Measurements from ENCODE around the gene YPEL2.
"Not testable (repeated sequence)": the region's sequence is repeated elsewhere in the genome, so short reads cannot be mapped to it uniquely, and the experiment has no call there.

YPEL2 gene

DNA sequence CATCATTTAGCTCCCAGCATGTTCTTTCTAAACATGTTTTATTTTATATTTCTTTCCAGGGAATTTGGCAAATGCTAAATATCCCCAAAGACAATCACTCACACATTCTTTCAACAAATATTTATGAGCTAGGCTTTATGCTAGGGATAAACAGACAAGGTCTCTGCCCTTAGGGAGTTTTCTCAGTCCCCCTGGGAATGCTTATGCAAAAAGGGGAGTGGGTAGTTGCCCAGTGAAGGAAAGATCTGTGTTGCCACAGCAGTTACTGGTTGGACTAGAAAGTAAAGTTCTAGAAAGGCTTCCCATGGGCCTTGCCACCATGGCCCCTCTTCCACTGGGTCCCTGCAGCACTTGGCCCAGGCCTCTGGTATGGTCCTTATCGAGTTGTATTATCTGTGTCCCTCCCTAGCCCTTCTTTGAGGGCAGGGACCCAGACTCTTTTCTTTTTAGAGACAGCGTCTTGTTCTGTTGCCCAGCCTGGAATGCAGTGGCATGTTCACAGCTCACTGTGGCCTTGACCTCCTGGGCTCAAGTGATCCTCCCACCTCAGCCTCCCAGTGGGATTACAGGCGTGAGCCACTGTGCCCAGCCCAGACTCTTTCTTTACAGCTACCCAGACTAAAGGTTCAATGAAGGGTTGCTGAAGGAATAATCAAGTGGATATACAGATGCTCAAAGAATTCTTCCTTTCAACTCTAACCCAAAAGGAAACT, 78.0 kb downstream of the YPEL2 start:
- DNase-seq = no peak

DNA sequence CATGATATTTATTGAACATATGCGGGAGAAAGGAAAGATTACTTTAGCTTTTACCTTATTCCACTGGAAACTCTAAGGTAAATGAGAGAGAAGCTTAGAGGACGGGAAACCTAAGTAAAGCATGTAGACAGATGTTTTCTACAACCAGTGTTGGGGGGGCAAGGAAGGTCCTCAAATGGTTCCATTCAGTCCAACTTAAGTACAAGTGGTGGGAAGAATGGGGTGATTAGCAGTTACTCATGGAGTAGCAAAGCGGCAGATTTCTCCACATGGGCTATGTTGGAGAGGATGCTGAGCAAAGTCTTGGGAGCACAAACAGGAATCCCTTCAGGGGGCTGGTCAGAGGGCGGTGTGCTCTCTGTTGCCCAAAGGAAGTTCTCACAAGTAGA, 78.6 kb downstream of the YPEL2 start:
- no peak for DNase-seq

DNA sequence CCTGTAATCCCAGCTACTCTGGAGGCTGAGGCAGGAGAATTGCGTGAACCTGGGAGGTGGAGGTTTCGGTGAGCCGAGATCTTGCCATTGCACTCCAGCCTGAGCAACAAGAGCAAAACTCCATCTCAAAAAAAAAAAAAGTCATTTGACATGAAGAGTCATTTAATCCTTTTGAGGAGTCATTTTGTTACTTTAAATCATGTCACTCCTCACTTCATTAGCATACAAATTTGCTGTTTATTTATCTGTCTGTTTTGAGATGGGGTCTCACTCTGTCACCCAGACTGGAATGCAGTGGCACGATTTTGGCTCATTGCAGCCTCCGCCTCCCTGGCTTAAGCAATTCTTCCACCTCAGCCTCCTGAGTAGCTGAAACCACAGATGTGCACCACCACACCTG, 81.0 kb downstream of the YPEL2 start:
- not testable (repeated sequence) for DNase-seq

DNA sequence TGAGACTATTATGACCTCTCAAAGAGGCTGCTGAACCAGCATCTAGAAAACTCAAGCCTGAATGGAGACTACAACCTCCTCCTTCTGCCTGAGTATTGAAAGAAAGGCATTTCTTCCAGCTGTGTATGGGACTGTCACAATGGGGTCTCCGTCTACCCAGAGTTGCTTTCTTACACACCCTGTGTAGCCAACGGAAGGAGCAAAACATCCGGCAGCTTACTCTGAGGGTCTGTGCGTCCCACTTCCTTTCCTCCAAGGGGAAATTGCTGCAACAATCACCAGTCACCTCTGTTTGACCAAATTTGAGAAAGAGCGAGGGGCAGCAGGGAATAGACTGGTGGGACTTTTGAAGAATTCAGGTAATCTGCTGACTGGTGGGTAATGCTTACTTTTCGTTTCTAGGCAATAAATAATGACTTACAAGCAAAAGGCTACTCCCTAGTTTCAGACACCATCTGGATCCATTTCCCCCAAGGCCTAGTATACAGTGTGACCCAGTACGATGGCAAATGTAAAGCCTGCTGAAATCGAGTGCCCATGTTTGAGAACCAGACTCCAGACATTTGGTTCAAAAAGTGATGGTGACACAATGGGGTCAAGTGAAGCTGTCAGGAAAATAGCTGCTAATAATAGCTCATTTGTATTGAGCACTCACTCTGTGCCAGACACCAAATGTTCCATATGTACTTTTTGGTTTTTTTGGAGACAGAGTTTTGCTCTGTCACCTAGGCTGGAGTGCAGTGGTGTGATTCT, 81.7 kb downstream of the YPEL2 start:
- DNase-seq = no peak

DNA sequence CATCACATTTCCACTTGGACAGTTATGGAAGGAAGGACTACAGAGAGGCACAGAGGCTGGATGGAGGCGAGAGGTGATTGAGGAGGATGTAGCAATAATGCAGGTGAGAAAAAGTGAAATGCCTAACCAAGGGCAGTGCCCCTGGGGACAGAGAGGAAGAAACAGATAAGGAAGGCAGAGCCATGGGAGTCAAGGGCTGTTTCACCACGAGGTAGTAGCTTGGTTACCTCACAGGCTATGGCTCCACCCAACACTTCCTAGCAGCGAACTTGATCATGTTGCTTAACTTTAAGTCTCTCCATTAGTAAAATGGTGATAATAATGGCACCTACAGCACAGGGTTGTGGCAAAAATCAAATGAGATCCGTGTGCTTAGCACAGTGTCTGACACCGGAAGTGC, 83.9 kb downstream of the YPEL2 start:
- no peak for DNase-seq

DNA sequence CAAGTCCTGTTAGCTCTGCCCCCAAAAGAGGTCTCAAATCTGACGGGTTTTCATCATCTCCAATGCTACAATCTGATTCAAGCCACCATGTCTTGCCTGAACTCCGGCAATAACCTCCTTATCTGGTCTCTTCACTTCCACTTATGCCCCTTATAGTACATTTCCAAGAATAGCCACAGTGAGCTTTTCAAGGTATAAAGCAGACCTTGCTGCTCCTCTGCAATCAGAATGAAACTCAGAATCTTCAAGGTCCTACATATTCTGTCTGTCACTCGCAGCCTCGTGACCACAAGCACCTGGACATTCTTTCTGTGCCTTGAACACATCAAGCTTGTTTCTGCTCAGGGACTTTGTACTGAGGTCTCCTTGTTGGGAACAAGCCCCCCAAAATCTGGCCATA, 84.7 kb downstream of the YPEL2 start:
- DNase-seq = no peak

DNA sequence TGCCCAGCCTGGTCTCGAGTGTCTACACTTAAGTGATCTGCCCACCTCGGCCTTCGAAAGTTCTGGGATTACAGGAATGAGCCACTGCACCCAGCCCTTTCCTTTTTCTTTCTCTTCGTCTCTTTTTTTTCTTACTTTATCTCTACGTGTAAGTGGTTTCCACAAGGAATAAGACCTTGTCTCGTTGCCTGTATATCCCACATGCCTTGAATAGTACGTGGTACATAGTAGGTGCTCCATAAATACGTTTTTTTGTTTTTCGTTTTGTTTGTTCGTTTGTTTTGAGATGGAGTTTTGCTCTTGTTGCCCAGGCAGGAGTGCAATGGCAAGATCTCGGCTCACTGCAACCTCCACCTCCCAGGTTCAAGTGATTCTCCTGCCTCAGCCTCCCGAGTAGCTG, 86.0 kb downstream of the YPEL2 start:
- no peak for DNase-seq

DNA sequence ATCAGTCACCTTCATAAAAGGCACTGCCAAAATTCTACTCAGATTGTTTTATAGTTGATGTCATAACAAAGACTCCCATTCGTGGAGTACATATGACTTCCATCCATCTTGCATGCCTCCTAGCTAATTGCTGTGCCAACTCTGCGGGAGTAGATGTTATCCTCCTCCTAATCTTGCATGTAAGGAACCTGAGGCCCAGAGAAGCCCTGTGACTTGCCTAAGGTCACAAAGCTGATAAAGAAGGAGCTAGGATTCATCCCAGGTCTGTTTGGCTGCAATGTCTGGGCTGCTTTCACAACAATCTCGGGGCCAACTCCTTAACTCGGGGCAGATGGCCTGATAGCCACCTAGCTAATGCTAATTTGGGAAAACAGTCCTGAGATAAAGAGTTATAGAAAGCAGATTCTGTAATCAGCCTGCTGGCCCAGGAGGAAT, 87.3 kb downstream of the YPEL2 start:
- no peak for DNase-seq

DNA sequence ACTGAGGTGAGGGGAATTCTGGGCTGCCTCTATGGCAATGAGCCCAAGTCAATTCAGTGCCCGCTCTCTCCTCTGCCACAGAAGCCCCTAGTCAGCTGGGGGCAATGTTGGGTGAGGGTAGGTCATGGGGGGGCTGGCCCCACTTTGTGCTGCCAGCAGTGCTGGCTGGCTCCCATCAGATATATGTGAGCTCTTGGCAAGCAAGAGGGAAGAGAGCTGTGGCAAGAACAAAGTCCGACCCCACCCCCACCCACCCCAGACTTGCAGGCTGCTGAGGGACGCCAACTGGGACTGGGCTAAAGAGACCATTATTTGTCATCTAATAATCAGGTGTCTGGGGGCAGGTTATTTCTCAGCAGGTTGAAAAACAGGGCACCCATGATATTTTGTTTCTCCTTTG, 89.4 kb downstream of the YPEL2 start:
- no peak for DNase-seq

DNA sequence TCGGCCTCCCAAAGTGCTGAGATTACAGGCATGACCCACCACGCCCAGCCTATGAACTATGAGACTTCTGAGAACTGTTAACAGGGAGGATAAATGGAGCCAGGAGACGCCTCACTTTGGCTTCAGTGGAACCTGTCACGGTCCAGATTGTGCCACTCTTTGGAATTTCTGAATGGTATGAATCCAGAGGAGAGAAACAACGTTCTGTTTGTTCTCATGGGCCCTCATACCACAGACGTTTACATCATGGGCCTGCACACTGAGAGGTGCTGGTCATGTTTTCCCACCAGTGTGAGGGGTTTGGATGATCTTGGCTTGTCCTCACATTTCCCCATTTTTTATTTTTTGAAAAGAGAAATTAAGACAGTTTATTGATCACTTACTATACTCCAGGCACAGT, 90.3 kb downstream of the YPEL2 start:
- DNase-seq = no peak

DNA sequence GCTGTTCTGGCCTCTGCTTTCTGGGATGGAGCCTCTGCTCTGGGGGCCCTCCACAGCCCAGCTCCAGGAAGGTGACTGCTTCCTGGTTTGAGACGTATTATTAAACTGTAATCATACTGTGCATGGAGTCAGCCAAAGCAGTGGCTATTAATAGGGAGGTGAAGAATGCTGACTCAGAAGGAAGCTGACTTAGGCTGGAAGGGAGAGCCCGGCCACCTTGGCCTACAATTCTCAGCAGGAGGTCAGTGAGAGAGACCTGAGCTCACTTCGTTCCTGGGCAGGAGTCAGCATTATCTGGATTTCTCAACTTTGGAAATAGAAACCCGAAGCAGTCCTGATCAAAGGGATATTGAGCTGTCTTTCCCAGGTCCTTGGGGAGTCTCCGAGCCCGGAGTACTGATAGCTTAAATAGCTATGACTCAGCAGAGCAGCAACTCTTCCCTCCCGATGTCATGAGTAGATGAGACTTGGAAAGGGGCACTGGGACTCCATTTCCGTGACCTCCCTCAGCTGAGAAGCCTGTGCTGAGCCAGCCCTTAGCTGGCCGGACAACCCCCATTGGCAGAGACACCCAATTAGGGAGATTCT, 91.8 kb downstream of the YPEL2 start:
- no peak for DNase-seq

DNA sequence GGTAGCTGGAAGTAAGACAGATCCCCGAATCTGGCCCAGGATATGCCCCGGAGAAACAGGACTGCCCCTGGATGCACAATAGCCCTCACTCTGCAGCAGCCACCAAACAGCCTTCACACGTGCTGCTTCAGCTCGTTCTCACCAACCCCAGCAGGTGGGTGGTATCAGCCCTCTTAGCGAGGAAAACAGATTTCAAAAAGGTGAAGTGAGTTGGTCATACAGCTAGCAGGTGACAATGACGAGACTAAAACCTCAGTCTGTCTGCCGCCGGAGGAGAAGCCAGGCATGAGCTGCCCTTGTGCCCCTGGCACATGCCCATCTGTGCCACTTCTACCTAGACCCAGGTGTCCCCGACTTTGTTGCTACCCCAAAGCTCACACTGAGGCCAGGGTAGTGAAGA, 92.4 kb downstream of the YPEL2 start:
- no peak for DNase-seq

DNA sequence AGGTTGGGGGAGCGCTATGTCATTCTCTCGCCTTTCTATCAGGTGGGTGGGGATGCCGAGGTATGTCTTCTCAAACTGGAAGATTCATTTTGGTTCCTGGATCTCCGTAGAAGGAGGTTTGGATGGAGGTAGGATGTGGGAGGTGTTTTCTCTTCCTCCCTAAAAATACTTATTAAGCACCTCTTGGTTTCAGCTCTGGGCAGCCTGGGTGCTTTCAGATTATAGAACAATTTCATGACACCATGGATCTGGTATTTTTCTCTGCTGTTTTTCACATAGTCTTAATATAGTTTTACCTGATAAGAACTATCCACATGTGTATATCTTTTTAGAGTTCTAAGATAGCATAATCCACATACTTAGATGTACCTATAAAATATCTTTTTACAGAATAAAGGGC, 92.9 kb downstream of the YPEL2 start:
- no peak for DNase-seq

DNA sequence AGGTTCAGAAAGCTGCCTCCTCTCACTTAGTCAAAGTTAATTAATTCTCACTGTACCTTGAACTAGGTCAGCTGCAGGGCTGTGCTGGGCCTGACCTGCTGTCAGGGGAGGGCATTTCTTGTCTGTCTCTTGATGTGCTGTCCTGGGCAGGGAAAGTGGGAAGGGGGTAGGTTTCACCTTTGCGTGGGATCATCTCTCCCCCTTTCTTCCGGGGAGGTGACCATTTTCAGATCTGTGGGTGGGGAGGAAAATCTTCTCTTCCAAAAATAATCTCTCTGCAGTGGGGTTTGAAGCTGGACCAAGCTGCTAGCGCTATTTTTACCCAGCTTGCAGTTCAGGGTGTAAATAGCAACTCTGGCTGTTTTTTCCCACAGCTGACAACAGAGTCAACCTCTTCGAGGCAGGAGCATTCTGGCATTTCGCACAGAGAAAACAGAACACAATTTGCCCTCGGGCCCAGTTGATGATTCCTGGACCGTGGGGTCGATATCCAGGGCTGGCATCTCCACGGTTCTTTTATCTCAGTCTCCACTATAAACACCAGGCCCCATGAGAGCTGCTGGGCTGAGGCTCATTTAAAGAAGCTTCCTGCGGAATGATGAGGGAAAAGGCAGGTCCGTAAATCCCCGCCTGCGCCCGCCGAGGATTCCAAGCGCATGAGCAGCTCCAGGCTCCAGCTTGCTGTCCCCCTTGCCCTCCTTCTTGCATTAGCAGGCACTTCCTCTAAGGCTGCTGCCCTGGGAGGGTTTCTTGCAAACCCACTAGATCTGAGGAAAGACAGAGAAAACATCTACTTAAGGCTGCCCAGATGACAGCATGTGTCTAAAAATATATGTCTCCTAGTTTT, 93.9 kb downstream of the YPEL2 start:
- DNase-seq = no peak

DNA sequence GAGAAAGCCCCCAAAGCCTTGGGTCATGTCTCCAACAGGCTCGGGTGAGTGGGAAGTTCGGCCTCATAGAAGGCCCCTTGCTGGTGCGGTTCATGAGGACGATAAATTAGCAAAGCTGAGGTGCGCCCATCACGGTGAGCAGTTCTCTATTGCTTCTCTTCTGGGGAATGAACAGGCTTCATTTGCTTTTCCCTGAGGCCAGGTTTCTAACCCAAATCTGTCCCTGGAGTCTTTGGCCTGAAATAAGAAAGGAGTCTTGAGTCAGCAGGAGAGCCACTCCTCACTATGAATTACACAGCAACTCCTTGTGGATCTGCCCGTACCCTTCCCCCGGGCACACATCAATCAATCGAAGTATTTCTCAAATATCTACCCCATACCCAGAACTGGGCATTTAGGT, 94.6 kb downstream of the YPEL2 start:
- DNase-seq = no peak

DNA sequence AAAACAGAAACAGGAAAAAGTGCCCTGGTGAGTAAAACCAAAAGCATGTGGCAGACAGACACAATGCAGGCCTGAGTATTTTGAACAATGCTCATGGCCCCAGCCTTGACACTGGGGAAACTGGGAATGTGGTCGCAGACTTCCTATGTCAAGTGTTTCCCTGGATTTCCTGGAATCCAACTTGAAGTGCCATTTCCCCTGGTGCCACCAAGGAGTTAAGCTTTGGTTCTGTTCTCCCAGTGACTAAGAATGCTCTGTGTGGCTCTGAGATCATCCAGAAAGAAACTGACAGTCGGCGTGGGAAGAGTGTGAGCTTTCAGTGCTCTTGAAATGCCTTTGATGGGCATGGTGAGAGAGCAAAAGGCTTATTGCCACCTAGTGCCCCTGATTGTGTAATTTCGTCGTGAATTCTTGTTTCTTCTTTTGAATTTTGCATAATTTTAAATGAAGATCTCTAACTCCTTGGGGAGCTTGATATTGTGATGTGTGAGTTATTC, 96.0 kb downstream of the YPEL2 start:
- DNase-seq = no peak

DNA sequence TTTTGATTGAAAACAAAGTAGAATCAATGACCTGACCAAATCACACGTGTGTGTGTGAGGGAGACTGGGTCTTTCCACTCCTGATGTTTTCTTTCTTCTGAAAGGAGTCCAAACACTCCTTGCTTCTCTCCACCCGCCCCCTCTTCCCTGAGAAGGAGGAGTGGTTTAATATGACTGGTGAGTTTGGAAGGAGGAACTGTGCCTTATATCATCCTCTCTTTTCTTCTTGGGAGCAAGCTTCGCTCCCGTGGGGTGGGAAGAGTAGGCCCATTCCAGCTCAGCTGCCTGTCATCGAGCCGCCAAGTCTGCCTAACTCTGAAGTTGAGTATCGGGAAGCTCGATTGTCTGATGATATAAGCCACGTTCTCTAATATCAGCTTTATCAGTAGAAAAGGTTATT, 96.5 kb downstream of the YPEL2 start:
- no peak for DNase-seq

DNA sequence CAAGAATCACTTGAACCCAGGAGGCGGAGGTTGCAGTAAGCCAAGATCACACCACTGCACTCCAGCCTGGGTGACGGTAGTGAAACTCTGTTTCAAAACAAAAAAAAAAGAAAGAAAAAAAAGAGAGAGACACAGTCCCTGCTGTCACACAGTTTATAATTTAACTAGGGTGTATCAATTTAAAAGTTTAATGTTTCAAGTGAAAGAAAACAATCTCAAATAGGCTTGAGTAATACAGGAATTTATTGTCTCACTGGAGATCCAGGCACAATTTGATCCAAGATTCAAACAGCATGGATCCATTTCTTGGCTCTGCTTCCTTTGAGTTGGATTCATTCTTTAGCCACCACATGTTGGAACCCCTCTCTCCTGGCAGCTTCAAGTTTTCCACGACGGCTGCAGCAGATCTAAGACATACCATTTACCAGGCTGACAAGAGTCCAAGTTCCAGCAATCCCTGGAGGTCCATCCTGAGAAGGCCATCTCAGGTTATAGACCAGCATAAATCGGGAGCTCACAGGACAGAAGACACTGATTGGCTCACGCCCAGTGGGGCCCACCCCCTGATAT, 97.5 kb downstream of the YPEL2 start:
- no peak for DNase-seq

DNA sequence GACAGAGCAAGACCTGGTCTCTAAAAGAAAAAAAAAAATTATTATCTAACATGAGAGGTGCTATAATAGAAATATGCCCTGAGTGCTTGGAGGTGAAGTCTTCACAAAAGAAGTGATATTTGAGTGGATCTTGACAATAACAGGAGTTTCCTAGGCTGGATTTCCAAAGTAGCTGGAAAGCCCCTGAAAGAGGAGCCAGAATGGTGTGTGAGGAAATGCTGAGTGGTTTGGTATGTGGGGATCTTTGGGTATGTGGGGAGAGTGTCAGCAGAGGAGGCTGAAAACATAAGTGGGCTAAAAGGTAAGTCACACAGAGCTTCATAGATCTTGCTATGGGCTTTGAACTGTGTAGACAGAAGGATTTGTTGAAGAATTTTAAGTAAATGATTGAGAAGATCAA, 100.1 kb downstream of the YPEL2 start:
- DNase-seq = no peak

DNA sequence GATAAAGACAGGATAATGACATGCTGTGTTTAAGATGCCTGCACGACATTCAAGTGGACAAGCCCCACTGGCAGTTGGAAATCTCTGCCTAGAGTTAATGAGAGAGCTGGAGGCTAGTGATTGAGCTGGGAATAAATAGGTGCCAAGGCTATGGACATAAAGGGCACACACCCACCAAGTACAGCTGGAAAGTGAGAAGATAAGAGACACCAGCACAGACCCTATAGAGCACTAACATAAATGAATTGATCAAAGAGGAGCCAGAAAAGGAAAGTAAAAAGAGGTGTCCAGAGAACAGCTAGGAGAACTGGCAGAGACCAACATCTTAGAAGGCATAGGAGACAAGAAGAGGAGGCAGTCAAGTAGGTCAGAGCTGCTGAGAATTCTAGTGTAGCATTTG, 101.2 kb downstream of the YPEL2 start:
- DNase-seq = no peak

DNA sequence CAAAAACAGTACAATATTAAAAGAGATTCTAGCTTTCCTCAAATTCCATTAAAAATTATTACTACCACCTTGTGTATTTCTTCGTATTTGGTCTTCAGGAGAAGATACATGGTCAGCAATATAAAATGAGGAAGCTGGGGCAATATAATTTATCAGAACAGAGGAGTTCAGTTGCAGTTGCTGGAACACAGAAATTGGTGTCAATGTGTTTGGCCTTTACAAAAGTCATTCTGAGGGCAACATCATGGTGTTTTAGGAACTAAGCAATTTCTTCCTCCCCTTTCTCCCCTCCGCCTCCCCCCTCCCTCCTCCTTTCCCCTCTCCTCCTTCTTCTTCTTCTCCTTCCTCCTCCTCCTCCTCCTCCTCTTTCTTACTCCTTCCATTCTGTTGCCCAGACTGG, 102.1 kb downstream of the YPEL2 start:
- no peak for DNase-seq

DNA sequence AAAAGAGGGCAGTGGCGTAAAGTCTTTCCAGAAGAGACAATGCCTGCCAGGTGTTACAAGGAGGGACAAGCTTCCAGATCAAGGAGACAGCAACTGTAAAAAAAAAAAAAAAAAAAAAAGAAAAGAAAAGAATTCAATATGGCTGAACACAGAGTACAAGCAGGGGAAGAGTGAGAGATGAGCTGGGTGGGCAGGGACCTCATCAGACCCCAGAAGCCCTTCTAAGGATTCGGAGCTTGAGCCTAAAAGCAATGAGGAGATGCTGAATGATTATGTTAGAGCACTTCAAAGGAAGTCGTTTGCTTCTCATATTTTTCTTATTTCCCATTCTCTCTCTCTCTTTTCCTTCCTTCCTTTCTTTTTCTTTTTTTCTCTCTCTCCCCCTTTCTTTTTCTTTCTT, 103.0 kb downstream of the YPEL2 start:
- no peak for DNase-seq

DNA sequence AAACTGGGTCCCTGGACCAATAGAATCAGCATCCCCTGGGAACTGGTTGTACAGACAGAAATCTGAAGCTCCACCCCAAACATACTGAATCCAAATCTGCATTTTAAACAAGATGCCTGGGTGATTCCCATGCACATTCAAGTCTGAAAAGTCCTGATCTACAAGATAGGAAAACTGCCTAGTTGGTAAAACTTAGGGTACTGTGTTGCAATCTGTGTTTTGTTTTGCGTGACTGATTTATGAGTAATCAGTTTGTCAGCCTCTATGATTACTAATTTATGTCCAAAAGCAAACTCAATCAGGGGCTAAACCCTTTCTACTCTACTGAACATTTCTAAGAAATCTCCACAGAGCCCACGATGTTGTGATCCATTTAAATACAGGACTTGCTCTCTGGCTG, 103.8 kb downstream of the YPEL2 start:
- no peak for DNase-seq

Measured in activated T-cell treated with anti-CD3 and anti-CD28 coated beads, Interleukin-2, amount 50 U/mL, for 1 hour (primary cell).